GM10248 (cell line): ENCODE results near the gene DCUN1D3.
"Not testable (repeated sequence)": the region's sequence is repeated elsewhere in the genome, so short reads cannot be mapped to it uniquely, and the experiment has no call there.

ENCODE experiments used
- CTCF ChIA-PET: fragments of 300-600 bp; sonication (Branson Sonifier 250); formaldehyde crosslinking; extraction: SDS; loops from one replicate; lab custom pipeline; 2021; ENCODE audit warnings: antibody characterized with exemption; lab: Yijun Ruan, JAX
- POLR2A ChIA-PET: fragments of 350-650 bp; sonication (Branson Sonifier 250); formaldehyde crosslinking; extraction: SDS; loops from one replicate; lab custom pipeline; 2020; ENCODE audit warnings: antibody characterized with exemption; lab: Yijun Ruan, JAX
- DNase-seq: peaks from one replicate; pipeline ENCODE4 v3.0.0; 2012; ENCODE audit errors: extremely low spot score
- TF ChIP-seq, protein P1 (sequence below): IDR thresholded peaks from 2 replicates; pipeline ENCODE4 v1.5.1; 2012; ENCODE audit warnings: mild to moderate bottlenecking, low read depth; ENCODE audit errors: extremely low read depth, missing control alignments, control extremely low read depth

DCUN1D3 gene

DNA sequence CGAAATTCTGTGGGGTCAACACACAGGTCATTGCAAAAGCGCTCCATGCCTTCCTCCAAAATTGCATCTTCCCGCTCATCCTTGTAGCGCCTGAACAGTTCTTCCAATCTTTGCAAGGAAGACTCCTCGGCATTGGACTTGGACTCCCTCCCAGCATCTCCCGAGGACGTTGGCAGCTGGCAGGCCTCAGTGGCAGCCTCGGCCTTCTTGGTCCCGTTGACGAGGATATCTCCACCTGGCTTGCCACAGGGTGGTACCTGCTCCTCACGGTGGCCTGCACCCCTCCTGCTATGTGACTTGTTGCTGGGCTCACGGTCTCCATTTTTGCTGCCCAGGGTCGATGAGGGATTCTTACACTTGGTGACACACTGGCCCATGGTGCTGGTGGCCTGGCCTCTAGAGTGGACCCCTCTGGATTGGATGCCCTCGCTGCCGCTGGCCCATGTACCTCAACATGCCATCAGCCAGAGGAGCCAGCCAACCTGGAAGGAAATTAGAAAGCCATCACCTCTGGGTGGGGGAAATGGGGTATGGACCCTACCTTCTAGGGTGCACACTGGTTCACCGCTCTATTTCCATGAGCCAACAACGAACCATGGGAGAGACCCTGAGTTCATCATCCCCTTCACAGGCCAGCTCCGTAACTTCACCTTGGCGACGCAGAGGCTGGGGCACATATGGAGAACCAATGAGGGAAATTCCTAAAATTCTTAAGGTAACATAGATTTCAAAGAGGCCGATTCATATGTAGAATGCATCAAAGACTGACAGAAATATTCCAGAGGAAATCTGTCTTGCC is 37.8 kb downstream of the DCUN1D3 start:
- CTCF ChIA-PET: interaction anchor here (1.1 to 4.7 kb wide), 2 partner anchors 12 to 13 kb away, joined by 5 to 31 read pairs; no protein-coding TSS in a partner anchor

DNA sequence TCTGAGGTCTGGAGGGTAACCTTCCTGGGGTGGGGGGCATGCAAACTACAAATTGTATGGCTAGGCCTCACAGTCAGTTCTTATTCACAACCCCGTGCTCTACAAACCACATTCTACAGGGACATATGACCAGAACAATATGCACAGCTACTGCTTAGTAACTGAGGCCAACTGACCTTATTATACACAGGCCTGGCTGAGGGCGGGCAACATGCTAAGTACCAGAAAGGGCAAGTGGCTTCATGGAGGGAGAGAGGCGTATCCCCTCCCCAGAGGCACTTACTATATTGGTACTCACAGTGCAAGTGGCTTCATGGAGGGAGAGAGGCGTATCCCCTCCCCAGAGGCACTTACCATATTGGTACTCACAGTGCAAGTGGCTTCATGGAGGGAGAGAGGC is 39.2 kb downstream of the DCUN1D3 start:
- CTCF ChIA-PET: interaction anchor here (1.0 kb wide), 1 partner anchor 10 kb away, joined by 3 read pairs; no protein-coding TSS in a partner anchor
- POLR2A ChIA-PET, DNase-seq: not testable (repeated sequence)

More for the DNA sequence above, 37.8 kb downstream of the DCUN1D3 start:
- TF ChIP-seq, protein P1, sequence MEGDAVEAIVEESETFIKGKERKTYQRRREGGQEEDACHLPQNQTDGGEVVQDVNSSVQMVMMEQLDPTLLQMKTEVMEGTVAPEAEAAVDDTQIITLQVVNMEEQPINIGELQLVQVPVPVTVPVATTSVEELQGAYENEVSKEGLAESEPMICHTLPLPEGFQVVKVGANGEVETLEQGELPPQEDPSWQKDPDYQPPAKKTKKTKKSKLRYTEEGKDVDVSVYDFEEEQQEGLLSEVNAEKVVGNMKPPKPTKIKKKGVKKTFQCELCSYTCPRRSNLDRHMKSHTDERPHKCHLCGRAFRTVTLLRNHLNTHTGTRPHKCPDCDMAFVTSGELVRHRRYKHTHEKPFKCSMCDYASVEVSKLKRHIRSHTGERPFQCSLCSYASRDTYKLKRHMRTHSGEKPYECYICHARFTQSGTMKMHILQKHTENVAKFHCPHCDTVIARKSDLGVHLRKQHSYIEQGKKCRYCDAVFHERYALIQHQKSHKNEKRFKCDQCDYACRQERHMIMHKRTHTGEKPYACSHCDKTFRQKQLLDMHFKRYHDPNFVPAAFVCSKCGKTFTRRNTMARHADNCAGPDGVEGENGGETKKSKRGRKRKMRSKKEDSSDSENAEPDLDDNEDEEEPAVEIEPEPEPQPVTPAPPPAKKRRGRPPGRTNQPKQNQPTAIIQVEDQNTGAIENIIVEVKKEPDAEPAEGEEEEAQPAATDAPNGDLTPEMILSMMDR: no peak
- POLR2A ChIA-PET: no interaction called here
- DNase-seq: no peak

DNA sequence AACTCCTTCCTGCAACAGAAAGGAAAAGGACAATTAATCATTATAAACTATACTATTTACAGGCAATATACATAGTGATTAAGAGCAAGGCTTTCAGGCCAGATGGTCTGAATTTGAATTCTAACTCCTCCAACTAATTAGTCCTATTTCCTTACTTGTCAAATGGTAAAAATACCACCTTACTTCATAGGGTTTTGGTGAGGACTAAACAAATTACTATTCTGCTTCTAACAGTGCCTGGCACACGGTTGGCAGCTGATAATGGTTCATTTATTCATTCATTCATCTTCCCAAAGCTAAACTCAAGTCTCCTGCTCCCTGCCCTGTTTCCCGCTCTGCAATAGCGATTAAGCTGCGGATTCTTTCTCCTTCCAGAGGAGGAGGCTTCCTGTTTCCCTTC is 39.8 kb downstream of the DCUN1D3 start:
- no peak for DNase-seq
- TF ChIP-seq, protein P1: no peak
- ChIA-PET POLR2A (no interaction called here), CTCF (interaction anchor here (1.0 kb wide), 1 partner anchor 10 kb away, joined by 3 read pairs; no protein-coding TSS in a partner anchor)

DNA sequence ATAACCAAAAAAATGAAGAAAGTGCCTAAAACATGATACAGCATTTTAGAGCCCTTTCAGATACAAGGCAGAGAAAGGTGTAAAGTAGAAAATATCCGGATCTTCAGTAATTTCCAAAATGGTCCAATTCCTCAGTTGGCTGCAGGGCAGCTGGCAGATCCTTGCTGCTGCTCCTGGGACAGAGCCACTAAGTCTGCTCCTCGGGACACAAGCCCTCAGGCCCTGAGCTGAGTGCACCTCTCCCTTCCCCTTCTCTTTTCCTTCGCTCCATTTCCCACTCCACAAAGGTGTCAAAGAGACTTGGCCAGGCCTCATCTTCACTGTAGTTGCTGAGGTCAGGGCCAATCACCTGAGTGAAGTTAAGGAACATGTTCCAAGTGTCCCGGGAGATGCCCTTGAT is 40.5 kb downstream of the DCUN1D3 start:
- ChIA-PET POLR2A (no interaction called here), CTCF (no interaction called here)
- no peak for DNase-seq
- TF ChIP-seq, protein P1: no peak

DNA sequence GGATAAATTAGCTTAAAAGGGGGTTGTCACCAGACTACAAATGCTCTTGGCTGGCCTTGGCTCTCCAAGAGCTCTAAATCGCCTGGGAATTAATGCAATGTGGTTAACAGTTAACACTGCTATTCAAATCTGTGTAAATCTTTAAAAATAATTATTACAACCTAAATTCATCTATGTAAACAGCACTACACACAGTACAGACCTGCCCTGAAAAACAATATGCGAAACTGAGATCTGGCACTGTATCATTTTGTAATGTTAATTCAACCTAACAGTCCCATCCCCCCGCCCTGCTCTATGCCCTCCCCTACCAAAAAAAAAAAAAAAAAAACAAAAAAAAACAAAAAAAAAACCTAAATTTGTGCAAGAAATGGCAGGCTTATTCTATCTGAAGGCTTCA is 40.9 kb downstream of the DCUN1D3 start:
- TF ChIP-seq, protein P1: no peak
- ChIA-PET CTCF (no interaction called here), POLR2A (no interaction called here)
- DNase-seq: no peak

DNA sequence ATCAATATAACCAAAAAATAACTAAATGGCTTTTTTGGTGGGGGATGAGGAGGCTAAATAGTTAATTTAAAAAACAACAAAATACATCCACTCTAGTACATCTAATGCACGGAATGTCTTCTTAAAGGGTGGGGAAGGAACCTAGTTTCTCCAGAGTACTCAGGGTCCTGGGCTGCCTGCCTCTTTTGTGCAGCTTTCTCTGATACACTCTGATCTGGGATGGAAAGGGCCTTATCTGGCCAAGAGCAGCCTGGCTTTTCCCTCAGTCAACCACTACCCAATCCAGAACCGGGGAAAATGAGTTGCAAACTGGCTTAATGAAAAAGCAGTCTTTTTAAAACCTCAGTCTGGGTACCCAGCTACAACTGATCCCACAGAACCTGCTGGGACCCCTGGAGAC is 42.9 kb downstream of the DCUN1D3 start:
- ChIA-PET POLR2A (no interaction called here), CTCF (interaction anchor here (1.4 to 1.7 kb wide), 2 partner anchors 9 to 10 kb away, joined by 4 read pairs; no protein-coding TSS in a partner anchor)
- DNase-seq: no peak
- TF ChIP-seq, protein P1: no peak

DNA sequence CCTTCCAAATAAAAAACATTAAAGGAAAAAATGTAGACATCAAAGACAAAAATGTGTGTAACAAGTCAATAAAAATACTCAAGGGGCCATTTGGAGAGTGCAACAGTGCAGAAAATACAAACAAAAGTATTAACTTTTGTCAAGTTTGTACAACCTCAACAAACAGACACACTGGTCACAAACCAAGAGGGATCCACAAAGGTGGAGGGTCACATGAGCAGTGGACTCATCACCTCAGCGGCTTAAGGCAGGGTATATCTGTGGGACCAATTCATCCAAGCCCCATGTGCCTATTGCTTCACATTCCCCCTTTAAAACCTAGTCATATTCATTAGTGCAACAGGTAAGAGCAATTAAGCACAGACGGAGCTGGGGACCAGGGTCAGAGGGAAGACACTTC is 45.2 kb downstream of the DCUN1D3 start:
- ChIA-PET CTCF (interaction anchor here (1.4 kb wide), 1 partner anchor 12 kb away, joined by 4 read pairs; no protein-coding TSS in a partner anchor), POLR2A (no interaction called here)
- no peak for DNase-seq
- TF ChIP-seq, protein P1: no peak
